ENCODE results near the gene PIM1. TPM values are rescaled to one million over a fixed set of nuclear protein-coding genes. Genes with fewer than 3 reads are reported as not detected.

PIM1 gene
- total and polyA plus RNA-seq, 9 of the 15 experiments (the other 6 are each of a cell fraction or from before 2014, with no cell fraction given) = 19.0 to 789 (median 212) TPM

DNA sequence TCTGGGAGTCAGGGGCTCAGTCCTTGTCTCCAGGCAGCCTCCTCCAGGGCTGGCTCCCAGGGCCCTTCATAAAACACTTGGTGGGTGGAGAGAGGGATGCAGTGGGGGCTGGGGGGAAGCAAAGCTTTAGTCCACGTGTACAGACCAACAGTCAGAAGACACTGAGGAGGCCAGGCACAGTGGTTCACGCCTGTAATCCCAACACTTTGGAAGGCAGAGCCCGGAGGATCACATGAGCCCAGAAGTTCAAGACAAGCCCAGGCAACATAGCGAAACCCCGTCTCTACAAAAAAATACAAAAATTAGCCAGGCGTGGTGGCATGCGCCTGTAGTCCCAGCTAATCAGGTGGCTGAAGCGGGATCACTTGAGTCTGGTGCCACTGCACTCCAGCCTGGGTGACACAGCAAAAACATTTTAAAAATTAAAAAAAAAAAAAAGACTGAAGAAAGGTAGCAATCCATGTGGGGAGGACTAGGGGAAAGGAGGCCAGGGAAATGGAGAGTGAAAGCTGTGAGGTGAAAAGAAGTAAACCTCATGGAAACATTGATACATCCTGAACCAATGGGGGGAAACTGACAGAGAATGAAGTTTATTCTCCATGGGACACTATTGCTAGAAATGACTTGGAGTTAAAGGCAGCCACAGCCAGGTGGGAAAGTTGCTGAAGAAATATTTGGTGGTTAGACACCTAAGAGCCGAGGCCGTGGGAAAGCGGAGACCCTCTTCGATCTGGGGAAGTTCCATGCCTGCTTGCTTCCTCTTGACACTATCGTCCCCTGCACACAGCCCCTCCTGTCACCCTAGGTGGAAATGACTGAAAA lies 35.4 kb downstream of the PIM1 start (continued):
- TF ChIP-seq, protein P1, sequence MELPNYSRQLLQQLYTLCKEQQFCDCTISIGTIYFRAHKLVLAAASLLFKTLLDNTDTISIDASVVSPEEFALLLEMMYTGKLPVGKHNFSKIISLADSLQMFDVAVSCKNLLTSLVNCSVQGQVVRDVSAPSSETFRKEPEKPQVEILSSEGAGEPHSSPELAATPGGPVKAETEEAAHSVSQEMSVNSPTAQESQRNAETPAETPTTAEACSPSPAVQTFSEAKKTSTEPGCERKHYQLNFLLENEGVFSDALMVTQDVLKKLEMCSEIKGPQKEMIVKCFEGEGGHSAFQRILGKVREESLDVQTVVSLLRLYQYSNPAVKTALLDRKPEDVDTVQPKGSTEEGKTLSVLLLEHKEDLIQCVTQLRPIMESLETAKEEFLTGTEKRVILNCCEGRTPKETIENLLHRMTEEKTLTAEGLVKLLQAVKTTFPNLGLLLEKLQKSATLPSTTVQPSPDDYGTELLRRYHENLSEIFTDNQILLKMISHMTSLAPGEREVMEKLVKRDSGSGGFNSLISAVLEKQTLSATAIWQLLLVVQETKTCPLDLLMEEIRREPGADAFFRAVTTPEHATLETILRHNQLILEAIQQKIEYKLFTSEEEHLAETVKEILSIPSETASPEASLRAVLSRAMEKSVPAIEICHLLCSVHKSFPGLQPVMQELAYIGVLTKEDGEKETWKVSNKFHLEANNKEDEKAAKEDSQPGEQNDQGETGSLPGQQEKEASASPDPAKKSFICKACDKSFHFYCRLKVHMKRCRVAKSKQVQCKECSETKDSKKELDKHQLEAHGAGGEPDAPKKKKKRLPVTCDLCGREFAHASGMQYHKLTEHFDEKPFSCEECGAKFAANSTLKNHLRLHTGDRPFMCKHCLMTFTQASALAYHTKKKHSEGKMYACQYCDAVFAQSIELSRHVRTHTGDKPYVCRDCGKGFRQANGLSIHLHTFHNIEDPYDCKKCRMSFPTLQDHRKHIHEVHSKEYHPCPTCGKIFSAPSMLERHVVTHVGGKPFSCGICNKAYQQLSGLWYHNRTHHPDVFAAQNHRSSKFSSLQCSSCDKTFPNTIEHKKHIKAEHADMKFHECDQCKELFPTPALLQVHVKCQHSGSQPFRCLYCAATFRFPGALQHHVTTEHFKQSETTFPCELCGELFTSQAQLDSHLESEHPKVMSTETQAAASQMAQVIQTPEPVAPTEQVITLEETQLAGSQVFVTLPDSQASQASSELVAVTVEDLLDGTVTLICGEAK (IDR thresholded peaks at IDR 0.05) = no peak
- TF ChIP-seq, protein P1 (CRISPR knock-in tag; IDR thresholded peaks at IDR 0.05) = no peak
- TF ChIP-seq CBFA2T2 (conservative IDR thresholded peaks at IDR 0.05) = no peak
- no peak for TF ChIP-seq ZKSCAN1 (IDR thresholded peaks at IDR 0.05; ENCODE audit: low read depth, low read length)
- no peak for TF ChIP-seq COPS2 (conservative IDR thresholded peaks at IDR 0.05)
- TF ChIP-seq TFAM (CRISPR knock-in tag; conservative IDR thresholded peaks at IDR 0.05) = no peak
- no peak for TF ChIP-seq TRIM28 (IDR thresholded peaks at IDR 0.05)
- no peak for TF ChIP-seq PHF20 (IDR thresholded peaks at IDR 0.05; ENCODE audit: partially characterized antibody)
- TF ChIP-seq ZNF512 (tag; IDR thresholded peaks at IDR 0.05) = no peak; the same call in 1 of the 2 replicates
- no peak for TF ChIP-seq ZNF518B (CRISPR knock-in tag; IDR thresholded peaks at IDR 0.05)
- no peak for TF ChIP-seq SIX5 (IDR thresholded peaks at IDR 0.05; ENCODE audit: borderline replicate concordance in 1 of 2, insufficient read depth in 1 of 2, low read depth in 1 of 2, low read length in 2 of 2)
- TF ChIP-seq, protein P2, sequence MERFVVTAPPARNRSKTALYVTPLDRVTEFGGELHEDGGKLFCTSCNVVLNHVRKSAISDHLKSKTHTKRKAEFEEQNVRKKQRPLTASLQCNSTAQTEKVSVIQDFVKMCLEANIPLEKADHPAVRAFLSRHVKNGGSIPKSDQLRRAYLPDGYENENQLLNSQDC (CRISPR knock-in tag; IDR thresholded peaks at IDR 0.05) = no peak
- no peak for TF ChIP-seq ZNF354B (CRISPR knock-in tag; IDR thresholded peaks at IDR 0.05)
- TF ChIP-seq ZNF12 (CRISPR knock-in tag; IDR thresholded peaks at IDR 0.05) = no peak
